ENCODE measurements around the gene AK1. TPM values are rescaled to one million over a fixed set of nuclear protein-coding genes. Genes with fewer than 3 reads are reported as not detected.
"Not testable (repeated sequence)": the region's sequence is repeated elsewhere in the genome, so short reads cannot be mapped to it uniquely, and the experiment has no call there.

The AK1 gene
- total and polyA plus RNA-seq, 5 experiments from 2014 or later, result 0.07 to 57.1 (median 26.2) TPM; not detected in 1

DNA sequence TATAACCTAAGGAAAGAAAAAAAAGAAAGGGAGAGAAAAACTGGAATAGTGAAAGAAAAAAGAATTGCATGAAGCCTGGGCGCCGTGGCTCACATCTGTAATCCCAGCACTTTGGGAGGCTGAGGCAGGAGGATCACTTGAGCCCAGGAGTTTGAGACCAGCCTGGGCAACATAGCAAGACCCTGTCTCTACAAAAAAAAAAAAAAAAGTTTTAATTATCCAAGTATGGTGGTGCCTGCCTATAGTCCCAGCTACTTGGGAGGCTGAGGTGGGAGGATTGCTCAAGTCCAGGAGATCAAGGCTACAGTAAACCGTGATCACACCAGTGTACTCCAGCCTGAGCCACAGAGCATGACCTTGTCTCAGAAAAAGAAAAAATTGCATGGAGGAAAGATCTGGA, 4.2 kb upstream of the AK1 start:
- POLR2A ChIA-PET, result interaction anchor here (0.9 to 2.6 kb wide), 4 partner anchors 9 to 27 kb away, joined by 3 to 21 read pairs (median 4); no protein-coding TSS in a partner anchor
- peaks cover 22 to 31% (median 30%) of the 10 kb centered on the region in 4 donors for H3K4me1 Mint-ChIP-seq
- DNase-seq, H3K4me3 Mint-ChIP-seq, H3K9me3 Mint-ChIP-seq, ATAC-seq: not testable (repeated sequence)
- H3K27ac Mint-ChIP-seq, result peak overlapping the region in 1 of 10 donors; percentile 49
- H3K36me3 Mint-ChIP-seq, result peaks cover 0 to 35% (median 3%) of the 10 kb centered on the region in 3 donors
- H3K27me3 Mint-ChIP-seq, result peaks cover 0 to 12% (median 0%) of the 10 kb centered on the region in 5 donors

GRCh38 chr9:127880143-127880542, 2.7 kb upstream of the AK1 start:
- Mint-ChIP-seq H3K27me3 (peaks cover 0 to 12% (median 0%) of the 10 kb centered on the region in 5 donors), H3K9me3 (no peaks in the 10 kb centered on the region), H3K4me3 (no peak overlapping the region), H3K4me1 (peaks cover 22 to 31% (median 27%) of the 10 kb centered on the region in 4 donors), H3K36me3 (peaks cover 0 to 20% (median 0%) of the 10 kb centered on the region in 3 donors), H3K27ac (no peak overlapping the region)
- ATAC-seq (no peak), DNase-seq (no peak)
- POLR2A ChIA-PET, result interaction anchor here (0.7 kb wide), 2 partner anchors 15 to 101 kb away, joined by 3 to 5 read pairs; no protein-coding TSS in a partner anchor

DNA sequence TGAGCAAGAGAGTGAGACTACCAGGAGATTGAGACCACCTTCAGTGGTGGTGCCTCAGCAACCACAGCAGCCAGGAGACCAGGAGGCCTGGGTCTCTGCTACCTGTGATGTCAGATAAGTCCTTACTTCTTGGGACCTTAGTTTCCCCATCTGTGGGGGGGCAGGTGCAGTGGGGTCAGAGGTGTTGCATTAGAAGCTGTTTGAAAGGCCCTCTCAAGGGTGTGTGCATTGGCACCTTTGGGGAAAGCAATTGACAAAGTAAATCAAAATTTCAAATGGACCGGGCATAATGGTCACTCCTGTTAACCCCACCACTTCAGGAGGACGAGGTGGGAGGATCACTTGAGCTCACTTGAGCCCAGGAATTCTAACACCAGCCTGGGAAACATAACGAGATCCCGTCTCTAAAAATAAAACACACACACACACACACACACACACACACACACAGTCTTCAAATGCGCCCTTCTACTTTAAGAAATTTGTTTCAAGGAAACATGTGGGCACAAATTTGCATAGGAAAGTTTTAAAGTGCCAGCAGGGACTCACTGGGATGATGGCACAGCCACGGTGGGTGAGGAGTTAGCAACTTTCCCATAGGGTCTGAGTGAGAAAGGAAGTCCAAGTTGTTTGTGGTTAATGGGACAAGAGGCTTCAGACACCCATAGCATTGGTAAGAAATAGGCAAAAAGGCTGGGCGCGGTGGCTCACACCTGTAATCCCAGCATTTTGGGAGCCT, 1.3 kb upstream of the AK1 start:
- POLR2A ChIA-PET, result interaction anchor here (1.0 to 1.1 kb wide), 2 partner anchors 38 to 91 kb away, joined by 3 to 8 read pairs; partner anchors contain the start of gene ST6GALNAC4
- Mint-ChIP-seq H3K4me1 (peaks cover 13 to 21% (median 16%) of the 10 kb centered on the region in 4 donors), H3K4me3 (no peak overlapping the region), H3K27me3 (peaks cover 0 to 12% (median 0%) of the 10 kb centered on the region in 5 donors), H3K36me3 (peaks cover 0 to 7% (median 0%) of the 10 kb centered on the region in 3 donors), H3K9me3 (no peaks in the 10 kb centered on the region), H3K27ac (peak overlapping the region in 2 of 10 donors; percentile 26 to 29)
- ATAC-seq (no peak), DNase-seq (no peak)

- ATAC-seq (no peak), DNase-seq (no peak)
- Mint-ChIP-seq H3K27ac (peak overlapping the region in 2 of 10 donors; percentile 26 to 29), H3K27me3 (peaks cover 0 to 12% (median 0%) of the 10 kb centered on the region in 5 donors), H3K4me1 (peaks cover 13 to 21% (median 16%) of the 10 kb centered on the region in 4 donors), H3K9me3 (no peaks in the 10 kb centered on the region), H3K36me3 (peaks cover 0 to 7% (median 0%) of the 10 kb centered on the region in 3 donors), H3K4me3 (peak overlapping the region in 6 of 10 donors; percentile 13 to 58 (median 34))
- POLR2A ChIA-PET, result interaction anchor here (1.0 to 1.1 kb wide), 2 partner anchors 20 to 38 kb away, joined by 3 read pairs; partner anchors contain the start of gene ST6GALNAC4
These were observed 651 bp upstream of the AK1 start for GRCh38 chr9:127878001-127878651.

DNA sequence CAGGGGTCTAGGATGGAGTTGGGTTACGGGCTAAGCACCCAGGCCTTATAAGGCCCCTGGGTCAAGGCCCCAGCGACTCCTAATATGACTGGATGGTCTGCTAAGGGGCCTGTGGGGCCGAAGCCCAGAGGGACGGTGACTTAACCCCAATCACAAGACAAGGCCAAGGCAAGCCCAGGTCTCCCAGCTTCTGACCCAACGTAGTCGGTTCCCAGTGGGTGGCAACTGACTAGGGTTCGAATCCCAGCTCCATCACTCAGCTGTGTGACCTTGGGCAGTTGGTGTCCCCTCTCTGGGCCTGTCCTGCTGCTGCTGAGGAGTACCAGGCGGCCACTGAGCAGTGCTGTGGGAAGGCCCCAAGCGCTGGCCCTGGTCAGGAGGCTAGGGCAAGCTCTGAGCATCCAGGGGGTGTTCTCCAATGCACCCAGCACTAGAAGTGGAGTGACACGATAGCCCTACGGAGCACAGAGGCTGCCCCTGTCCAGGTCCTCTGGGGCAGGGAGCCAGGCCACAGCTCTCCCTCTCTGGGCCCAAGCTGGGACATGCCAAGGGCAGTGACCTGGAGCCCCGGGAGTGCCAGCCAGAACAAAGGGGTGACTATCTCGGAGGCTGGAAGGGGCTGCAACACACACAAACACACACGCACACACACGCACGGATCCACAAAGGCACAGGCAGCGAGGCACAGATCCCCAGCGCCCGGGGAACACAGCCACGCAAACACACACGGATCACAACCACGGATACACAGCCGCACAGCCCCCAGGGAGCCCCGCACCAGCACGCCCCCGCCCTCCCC, 512 bp downstream of the AK1 start:
- POLR2A ChIA-PET, result interaction anchor here (1.1 kb wide), 2 partner anchors 12 to 21 kb away, joined by 3 read pairs; no protein-coding TSS in a partner anchor
- H3K27ac Mint-ChIP-seq, result peak overlapping the region in 3 of 10 donors; percentile 18 to 61 (median 34)
- peaks cover 0 to 12% (median 0%) of the 10 kb centered on the region in 5 donors for H3K27me3 Mint-ChIP-seq
- peak overlapping the region in 8 of 10 donors; percentile 8 to 60 (median 33) for H3K4me3 Mint-ChIP-seq
- ATAC-seq (peak; percentile 32 to 43), DNase-seq (no peak)
- H3K4me1 Mint-ChIP-seq, result peaks cover 7 to 17% (median 9%) of the 10 kb centered on the region in 4 donors
- H3K36me3 Mint-ChIP-seq, result peaks cover 0 to 4% (median 0%) of the 10 kb centered on the region in 3 donors
- H3K9me3 Mint-ChIP-seq, result no peaks in the 10 kb centered on the region

DNA sequence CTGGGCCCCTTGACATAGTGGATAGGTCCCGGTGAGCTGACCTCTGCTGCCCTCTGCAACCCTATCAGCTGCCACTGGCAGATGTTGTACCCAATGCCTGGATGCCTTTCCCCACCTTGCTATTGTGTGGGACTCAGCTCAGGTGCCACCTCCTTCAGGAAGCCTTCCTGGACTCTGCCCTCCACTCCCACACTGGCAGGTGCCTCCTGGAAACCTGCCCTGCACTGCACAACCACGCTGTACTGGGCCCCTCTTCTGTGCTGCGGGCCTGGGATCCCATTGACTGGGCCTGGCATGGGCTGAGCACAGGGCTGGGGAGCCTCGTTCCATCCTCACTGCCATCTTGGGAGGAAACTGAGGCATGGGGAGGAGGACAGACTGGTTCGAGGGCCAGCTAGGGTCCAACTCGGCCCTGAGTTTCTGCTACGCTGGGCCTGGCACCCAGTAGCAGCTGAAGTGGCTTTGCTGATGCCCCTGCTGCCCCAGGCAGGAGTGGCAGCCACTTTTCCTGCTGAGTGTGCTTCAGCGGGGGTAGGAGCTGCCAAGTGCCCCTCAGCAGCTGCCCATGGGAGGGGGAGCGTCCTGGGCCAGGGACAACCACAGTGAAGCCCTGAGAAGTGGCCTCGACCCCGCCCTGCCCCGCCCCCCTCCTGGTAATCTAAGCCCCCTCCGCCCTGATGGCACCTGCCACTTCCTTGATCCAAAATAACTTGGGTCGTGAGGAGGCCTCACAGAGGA, 1.3 kb downstream of the AK1 start:
- peaks cover 7 to 17% (median 10%) of the 10 kb centered on the region in 4 donors for H3K4me1 Mint-ChIP-seq
- DNase-seq, result no peak
- H3K4me3 Mint-ChIP-seq, result no peak overlapping the region
- POLR2A ChIA-PET, result interaction anchor here (1.0 to 1.1 kb wide), 2 partner anchors 11 to 47 kb away, joined by 3 read pairs; no protein-coding TSS in a partner anchor
- H3K27ac Mint-ChIP-seq, result peak overlapping the region in 3 of 10 donors; percentile 13 to 71 (median 15)
- ATAC-seq, result no peak
- peaks cover 0 to 4% (median 0%) of the 10 kb centered on the region in 3 donors for H3K36me3 Mint-ChIP-seq
- no peaks in the 10 kb centered on the region for H3K9me3 Mint-ChIP-seq
- H3K27me3 Mint-ChIP-seq, result peaks cover 0 to 12% (median 0%) of the 10 kb centered on the region in 5 donors

DNA sequence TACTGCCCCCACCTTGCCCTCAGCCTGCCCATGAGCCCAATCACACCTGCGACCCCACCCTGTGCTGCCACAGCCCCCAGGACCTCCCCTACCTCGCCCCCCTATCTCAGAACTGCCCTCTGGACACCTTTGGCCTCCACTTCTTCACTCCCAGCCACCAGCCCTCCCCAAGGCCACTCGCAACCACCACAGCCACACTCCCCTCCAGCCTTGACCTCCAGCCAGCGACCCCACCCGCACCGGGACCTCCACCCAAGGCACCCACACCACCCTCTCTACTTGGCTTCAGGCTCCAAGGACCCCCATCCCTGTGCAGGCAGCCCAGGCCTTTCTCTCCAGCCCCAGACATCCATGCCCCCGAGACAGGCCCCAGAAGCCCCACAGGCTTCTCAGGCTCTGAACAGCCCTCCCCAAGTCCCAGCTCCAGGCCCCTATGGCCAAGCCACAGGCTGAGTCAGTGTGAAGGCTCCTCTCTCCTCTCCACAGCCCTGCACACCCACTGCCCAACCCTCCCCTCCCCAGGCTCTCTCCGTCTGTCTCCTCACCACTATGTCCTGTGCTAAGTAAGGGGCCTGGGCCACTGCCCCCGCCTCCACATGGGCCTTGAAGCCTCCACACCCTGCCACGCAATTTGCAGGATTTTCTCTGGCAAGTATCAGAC, 2.0 kb downstream of the AK1 start:
- peaks cover 7 to 17% (median 9%) of the 10 kb centered on the region in 4 donors for H3K4me1 Mint-ChIP-seq
- H3K27me3 Mint-ChIP-seq, result peaks cover 0 to 12% (median 0%) of the 10 kb centered on the region in 5 donors
- no peaks in the 10 kb centered on the region for H3K9me3 Mint-ChIP-seq
- POLR2A ChIA-PET, result interaction anchor here (1.0 to 1.1 kb wide), 2 partner anchors 10 to 48 kb away, joined by 3 read pairs; no protein-coding TSS in a partner anchor
- peak overlapping the region in 1 of 10 donors; percentile 71 for H3K27ac Mint-ChIP-seq
- DNase-seq, result no peak
- peaks cover 0 to 4% (median 0%) of the 10 kb centered on the region in 3 donors for H3K36me3 Mint-ChIP-seq
- no peak overlapping the region for H3K4me3 Mint-ChIP-seq
- ATAC-seq, result no peak

DNA sequence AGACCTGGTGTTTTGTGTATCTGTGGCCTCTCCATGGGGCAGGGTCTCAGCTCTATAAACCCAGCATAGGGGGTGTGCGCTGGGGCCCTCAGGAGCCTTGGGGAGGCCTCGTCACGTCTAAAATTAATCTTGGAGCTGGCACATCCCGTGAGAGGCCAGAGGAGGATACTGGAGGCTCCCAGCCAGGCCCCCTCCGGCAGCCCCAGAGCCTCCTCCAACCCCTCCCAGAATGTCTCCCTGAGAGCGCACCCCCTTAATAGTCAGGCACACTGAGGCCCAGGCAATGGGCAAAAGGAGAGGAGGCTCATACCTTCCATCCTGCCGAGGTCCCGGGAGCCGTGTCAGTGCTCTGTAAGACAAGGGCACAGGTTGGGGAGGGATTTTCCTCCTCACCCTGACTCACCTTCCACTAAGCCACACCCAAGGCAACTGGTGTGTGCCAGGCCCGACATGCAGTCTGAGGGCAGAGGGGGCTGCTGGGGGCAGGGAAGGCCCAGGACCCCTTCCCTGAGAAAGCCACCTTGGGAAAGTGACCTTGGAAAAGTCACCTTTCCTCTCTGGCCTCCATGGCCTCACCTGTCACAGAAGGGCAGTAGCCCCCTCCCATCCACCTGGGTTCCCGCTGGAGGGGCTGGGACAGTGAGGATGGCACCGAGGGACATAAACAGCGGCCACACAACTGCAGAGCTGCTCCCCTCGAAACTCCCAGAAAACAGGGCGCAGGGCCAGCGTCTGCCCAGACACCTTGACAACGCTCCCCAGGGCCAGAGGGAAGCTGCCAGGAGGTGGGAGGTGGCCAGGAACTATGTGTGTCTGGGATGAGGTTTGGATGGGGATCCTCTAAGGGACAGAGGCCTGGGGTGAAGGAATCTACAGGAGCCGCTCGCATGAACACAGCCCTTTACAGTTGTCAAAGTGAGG, 2.9 kb downstream of the AK1 start:
- H3K4me1 Mint-ChIP-seq, result peaks cover 7 to 16% (median 9%) of the 10 kb centered on the region in 4 donors
- ATAC-seq, result no peak
- H3K4me3 Mint-ChIP-seq, result no peak overlapping the region
- POLR2A ChIA-PET, result interaction anchor here (0.9 to 1.3 kb wide), 3 partner anchors 8 to 88 kb away, joined by 3 to 4 read pairs (median 3); no protein-coding TSS in a partner anchor
- peaks cover 0 to 2% (median 0%) of the 10 kb centered on the region in 3 donors for H3K36me3 Mint-ChIP-seq
- peaks cover 0 to 12% (median 0%) of the 10 kb centered on the region in 5 donors for H3K27me3 Mint-ChIP-seq
- no peak overlapping the region for H3K27ac Mint-ChIP-seq
- no peaks in the 10 kb centered on the region for H3K9me3 Mint-ChIP-seq
- DNase-seq, result no peak

DNA sequence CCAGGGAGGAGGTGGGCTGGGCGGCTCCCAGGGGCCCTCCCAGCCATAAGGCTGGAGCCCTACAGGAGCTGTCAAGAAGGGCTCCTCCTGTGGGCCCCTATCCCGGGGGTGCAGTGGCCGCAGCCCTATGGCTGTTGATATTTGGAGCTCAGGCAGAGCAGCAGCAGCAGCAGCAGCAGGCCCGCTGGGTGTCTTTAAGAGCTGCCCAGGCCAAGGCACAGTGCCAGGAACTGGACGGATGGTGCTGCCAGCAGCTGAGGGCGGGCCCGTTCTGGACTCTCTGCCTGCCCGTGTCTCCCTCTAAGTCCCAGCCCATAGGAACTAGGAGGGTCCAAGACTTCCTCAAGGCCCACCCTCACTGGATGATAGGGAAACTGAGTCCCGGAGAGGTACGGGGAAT, 3.6 kb downstream of the AK1 start:
- POLR2A ChIA-PET, result interaction anchor here (0.9 to 1.3 kb wide), 4 partner anchors 9 to 103 kb away, joined by 3 to 4 read pairs (median 3); no protein-coding TSS in a partner anchor
- no peak for DNase-seq

DNA sequence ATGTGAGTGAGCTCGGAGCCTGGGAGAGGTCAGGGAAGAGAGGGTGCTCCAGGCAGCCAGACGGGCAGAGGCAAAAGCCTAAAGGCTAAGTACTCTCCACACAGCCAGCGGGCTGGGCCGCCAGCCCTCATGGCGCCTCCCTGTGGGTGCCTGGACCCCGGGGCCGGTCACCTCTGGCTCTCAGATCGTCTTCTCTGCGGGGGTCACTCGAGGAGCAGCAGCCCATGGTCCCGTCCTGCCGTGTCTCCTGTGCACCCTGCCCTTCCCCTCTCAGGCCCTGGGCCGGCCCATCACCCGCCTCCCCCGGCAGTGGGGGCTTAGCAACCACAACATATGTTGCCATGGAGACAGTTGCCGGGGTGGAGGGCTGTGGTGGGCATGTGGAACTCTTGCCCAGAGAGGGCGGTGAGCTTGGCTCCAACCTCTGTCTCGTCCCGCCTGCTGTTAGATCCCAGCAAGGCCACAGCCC, 4.2 kb downstream of the AK1 start:
- POLR2A ChIA-PET, result interaction anchor here (0.6 to 1.3 kb wide), 6 partner anchors 9 to 106 kb away, joined by 3 to 5 read pairs (median 3); no protein-coding TSS in a partner anchor
- Mint-ChIP-seq H3K9me3 (no peaks in the 10 kb centered on the region), H3K4me3 (no peak overlapping the region), H3K4me1 (peaks cover 6 to 11% (median 8%) of the 10 kb centered on the region in 4 donors), H3K27ac (peak overlapping the region in 1 of 10 donors; percentile 24), H3K36me3 (peaks cover 0 to 2% (median 0%) of the 10 kb centered on the region in 3 donors), H3K27me3 (peaks cover 0 to 7% (median 0%) of the 10 kb centered on the region in 5 donors)
- ATAC-seq (no peak), DNase-seq (no peak)

More for the DNA sequence above, 3.6 kb downstream of the AK1 start:
- Mint-ChIP-seq H3K4me3 (no peak overlapping the region), H3K27me3 (peaks cover 0 to 12% (median 0%) of the 10 kb centered on the region in 5 donors), H3K27ac (no peak overlapping the region), H3K36me3 (peaks cover 0 to 2% (median 0%) of the 10 kb centered on the region in 3 donors), H3K4me1 (peaks cover 7 to 13% (median 9%) of the 10 kb centered on the region in 4 donors), H3K9me3 (no peaks in the 10 kb centered on the region)
- ATAC-seq, result no peak

All from naive thymus-derived CD8-positive, alpha-beta T cell (primary cell).